Measurements from ENCODE around the gene VKORC1L1. TPM values are rescaled to one million over a fixed set of nuclear protein-coding genes. Genes with fewer than 3 reads are reported as not detected.
"Not testable (repeated sequence)": the region's sequence is repeated elsewhere in the genome, so short reads cannot be mapped to it uniquely, and the experiment has no call there.

VKORC1L1 gene
- total and polyA plus RNA-seq, 9 of the 15 experiments (the other 6 are each of a cell fraction or from before 2014, with no cell fraction given): 6.8 to 36.5 (median 19.3) TPM

GRCh38 chr7:65964671-65965070 lies 91.8 kb downstream of the VKORC1L1 start:
- peaks cover 99% of the 10 kb centered on the region for H3K36me3 ChIP-seq (ENCODE audit: control insufficient read depth, insufficient read depth, low read length)
- in situ Hi-C loops (cut with MboI): not testable (repeated sequence)

GRCh38 chr7:65966146-65966545 lies 93.3 kb downstream of the VKORC1L1 start:
- no TSS peak for BruUV-seq (replicated peaks)
- FAIRE-seq: no peak
- H3K4me2 ChIP-seq (ENCODE audit: insufficient read depth, low read length): no peak overlapping the region
- no peak overlapping the region for H2AFZ ChIP-seq (ENCODE audit: low read depth, low read length)
- no peak overlapping the region for H3K27ac ChIP-seq (ENCODE audit: extremely low read depth, low read depth, low read length)
- in situ Hi-C loops (cut with MboI) (no loop called here), intact Hi-C loops (cut with micrococcal nuclease) (no loop called here)
- no peak for DNase-seq (ENCODE audit: extremely low read depth in 1 of 4, low spot score in 3 of 4)
- no peaks in the 10 kb centered on the region for H3K9me3 ChIP-seq (replicated peaks; ENCODE audit: control insufficient read depth, insufficient read depth, low read depth, low read length)
- H3K9ac ChIP-seq (ENCODE audit: insufficient read depth in 1 of 2, low read depth in 2 of 2, low read length in 2 of 2): no peak overlapping the region
- 92% methylated on average over 6 of the region's 6 CpGs for WGBS (ENCODE audit: insufficient coverage, low coverage, missing lambda C conversion rate)
- no peaks in the 10 kb centered on the region for H3K27me3 ChIP-seq (ENCODE audit: control insufficient read depth in 2 of 2, insufficient read depth in 2 of 2, low read length in 2 of 2)
- H3K79me2 ChIP-seq (ENCODE audit: control insufficient read depth, insufficient read depth, low read length): no peaks in the 10 kb centered on the region
- POLR2A ChIA-PET: no interaction called here
- no peak for TF ChIP-seq YBX1 (IDR thresholded peaks at IDR 0.05)
- no peak for TF ChIP-seq DMBX1 (CRISPR knock-in tag; IDR thresholded peaks at IDR 0.05; ENCODE audit: borderline replicate concordance)
- TF ChIP-seq PHF20 (IDR thresholded peaks at IDR 0.05; ENCODE audit: partially characterized antibody): no peak
- TF ChIP-seq ZNF280B (CRISPR knock-in tag; IDR thresholded peaks at IDR 0.05): no peak
- TF ChIP-seq CSDE1 (IDR thresholded peaks at IDR 0.05): no peak
- no peak for TF ChIP-seq EGR1 (conservative IDR thresholded peaks at IDR 0.05)
- no peak for TF ChIP-seq MEIS2 (IDR thresholded peaks at IDR 0.05; ENCODE audit: partially characterized antibody)
- no peak for TF ChIP-seq NCOA2 (IDR thresholded peaks at IDR 0.05; ENCODE audit: partially characterized antibody in 2 of 2)
- no peak for TF ChIP-seq ZNF263 (CRISPR knock-in tag; IDR thresholded peaks at IDR 0.05; ENCODE audit: borderline replicate concordance)
- TF ChIP-seq RBM17 (IDR thresholded peaks at IDR 0.05; ENCODE audit: borderline replicate concordance, low read depth, low read length): no peak
- TF ChIP-seq ATF1 (CRISPR knock-in tag; IDR thresholded peaks at IDR 0.05): no peak
- TF ChIP-seq ATF1 (tag; IDR thresholded peaks at IDR 0.05): no peak
- no peak overlapping the region for H3K4me3 ChIP-seq
- no peaks in the 10 kb centered on the region for H3K9me1 ChIP-seq (ENCODE audit: control insufficient read depth, insufficient read depth, low read length)
- ATAC-seq: no peak
- 0 out of 2 replicates have a peak, but pooled peaks cover 4% of the 10 kb centered on the region for H4K20me1 ChIP-seq (replicated peaks; ENCODE audit: control insufficient read depth, insufficient read depth, low read length)
- H3K4me1 ChIP-seq (replicated peaks in 1 of 2; ENCODE audit: control insufficient read depth in 2 of 2, insufficient read depth in 2 of 2, low read length in 2 of 2): 0 out of 5 replicates have a peak, but pooled peaks cover 0 to 2% of the 10 kb centered on the region in 2 experiments
- CTCF ChIA-PET (ENCODE audit: low intra/inter-chr PET ratio): no interaction called here
- H3K36me3 ChIP-seq (ENCODE audit: control insufficient read depth, insufficient read depth, low read length): peaks cover 98% of the 10 kb centered on the region

More at GRCh38 chr7:65964671-65965070, 91.8 kb downstream of the VKORC1L1 start:
- 92% methylated on average over 3 of the region's 3 CpGs for WGBS (ENCODE audit: insufficient coverage, low coverage, missing lambda C conversion rate)
- H4K20me1 ChIP-seq (replicated peaks; ENCODE audit: control insufficient read depth, insufficient read depth, low read length); CTCF ChIA-PET (ENCODE audit: low intra/inter-chr PET ratio); H3K79me2 ChIP-seq (ENCODE audit: control insufficient read depth, insufficient read depth, low read length); ATAC-seq; H3K27ac ChIP-seq (ENCODE audit: extremely low read depth, low read depth, low read length); POLR2A ChIA-PET; H3K9me3 ChIP-seq (replicated peaks; ENCODE audit: control insufficient read depth, insufficient read depth, low read depth, low read length); H3K9ac ChIP-seq (ENCODE audit: insufficient read depth in 1 of 2, low read depth in 2 of 2, low read length in 2 of 2); intact Hi-C loops (cut with micrococcal nuclease); H3K27me3 ChIP-seq (ENCODE audit: control insufficient read depth in 2 of 2, insufficient read depth in 2 of 2, low read length in 2 of 2); H3K9me1 ChIP-seq (ENCODE audit: control insufficient read depth, insufficient read depth, low read length); FAIRE-seq; BruUV-seq (replicated peaks); H3K4me3 ChIP-seq; H3K4me2 ChIP-seq (ENCODE audit: insufficient read depth, low read length); H2AFZ ChIP-seq (ENCODE audit: low read depth, low read length); DNase-seq (ENCODE audit: extremely low read depth in 1 of 4, low spot score in 3 of 4); H3K4me1 ChIP-seq (replicated peaks in 1 of 2; ENCODE audit: control insufficient read depth in 2 of 2, insufficient read depth in 2 of 2, low read length in 2 of 2): not testable (repeated sequence)
- peak; percentile 81 for TF ChIP-seq ZNF121 (CRISPR knock-in tag; conservative IDR thresholded peaks at IDR 0.05)
